Gastrocnemius medialis (tissue), 4 donors: ENCODE measurements around the gene OTUD4.

Experiments used
- POLR2A ChIP-seq, 2 donors: fragments of 450-650 bp; IDR thresholded peaks; one replicate each; pipeline ENCODE4 v1.6.1; 2017; ENCODE audit warnings: antibody characterized with exemption in 2 of 2, mild to moderate bottlenecking in 2 of 2, moderate library complexity in 2 of 2
- TF ChIP-seq, protein P1 (sequence below), 5 experiments: fragments of 450-650 bp in 3 of 5; fragments of 200-600 bp in 2 of 5; sonication (generic) in 2 of 5; IDR thresholded peaks in 4 of 5; conservative IDR thresholded peaks in 1 of 5; 1 replicate in 4 of 5; 2 replicates in 1 of 5; pipeline ENCODE4 v1.5.1; 2016 to 2019; ENCODE audit warnings: antibody characterized with exemption in 5 of 5, mild to moderate bottlenecking in 3 of 5, moderate library complexity in 3 of 5

GRCh38 chr4:145168581-145169187 lies 11.7 kb downstream of the OTUD4 start:
- TF ChIP-seq, protein P1, sequence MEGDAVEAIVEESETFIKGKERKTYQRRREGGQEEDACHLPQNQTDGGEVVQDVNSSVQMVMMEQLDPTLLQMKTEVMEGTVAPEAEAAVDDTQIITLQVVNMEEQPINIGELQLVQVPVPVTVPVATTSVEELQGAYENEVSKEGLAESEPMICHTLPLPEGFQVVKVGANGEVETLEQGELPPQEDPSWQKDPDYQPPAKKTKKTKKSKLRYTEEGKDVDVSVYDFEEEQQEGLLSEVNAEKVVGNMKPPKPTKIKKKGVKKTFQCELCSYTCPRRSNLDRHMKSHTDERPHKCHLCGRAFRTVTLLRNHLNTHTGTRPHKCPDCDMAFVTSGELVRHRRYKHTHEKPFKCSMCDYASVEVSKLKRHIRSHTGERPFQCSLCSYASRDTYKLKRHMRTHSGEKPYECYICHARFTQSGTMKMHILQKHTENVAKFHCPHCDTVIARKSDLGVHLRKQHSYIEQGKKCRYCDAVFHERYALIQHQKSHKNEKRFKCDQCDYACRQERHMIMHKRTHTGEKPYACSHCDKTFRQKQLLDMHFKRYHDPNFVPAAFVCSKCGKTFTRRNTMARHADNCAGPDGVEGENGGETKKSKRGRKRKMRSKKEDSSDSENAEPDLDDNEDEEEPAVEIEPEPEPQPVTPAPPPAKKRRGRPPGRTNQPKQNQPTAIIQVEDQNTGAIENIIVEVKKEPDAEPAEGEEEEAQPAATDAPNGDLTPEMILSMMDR (IDR thresholded peaks at IDR 0.05 in 4 of 5, conservative IDR thresholded peaks at IDR 0.05 in 1 of 5), result no peak
- TF ChIP-seq POLR2A (IDR thresholded peaks at IDR 0.05), result no peak
